Activated naive CD8-positive, alpha-beta T cell treated with anti-CD3 and anti-CD28 coated beads, Interleukin-2, amount 50 U/mL, for 16 hours (primary cell): ENCODE data around the gene UBE3C.
"Not testable (repeated sequence)": the region's sequence is repeated elsewhere in the genome, so short reads cannot be mapped to it uniquely, and the experiment has no call there.

Experiments
- DNase-seq: peaks from one replicate; pipeline ENCODE4 v3.0.0-alpha.2; 2020; ENCODE audit warnings: low read depth, low spot score

UBE3C gene

DNA sequence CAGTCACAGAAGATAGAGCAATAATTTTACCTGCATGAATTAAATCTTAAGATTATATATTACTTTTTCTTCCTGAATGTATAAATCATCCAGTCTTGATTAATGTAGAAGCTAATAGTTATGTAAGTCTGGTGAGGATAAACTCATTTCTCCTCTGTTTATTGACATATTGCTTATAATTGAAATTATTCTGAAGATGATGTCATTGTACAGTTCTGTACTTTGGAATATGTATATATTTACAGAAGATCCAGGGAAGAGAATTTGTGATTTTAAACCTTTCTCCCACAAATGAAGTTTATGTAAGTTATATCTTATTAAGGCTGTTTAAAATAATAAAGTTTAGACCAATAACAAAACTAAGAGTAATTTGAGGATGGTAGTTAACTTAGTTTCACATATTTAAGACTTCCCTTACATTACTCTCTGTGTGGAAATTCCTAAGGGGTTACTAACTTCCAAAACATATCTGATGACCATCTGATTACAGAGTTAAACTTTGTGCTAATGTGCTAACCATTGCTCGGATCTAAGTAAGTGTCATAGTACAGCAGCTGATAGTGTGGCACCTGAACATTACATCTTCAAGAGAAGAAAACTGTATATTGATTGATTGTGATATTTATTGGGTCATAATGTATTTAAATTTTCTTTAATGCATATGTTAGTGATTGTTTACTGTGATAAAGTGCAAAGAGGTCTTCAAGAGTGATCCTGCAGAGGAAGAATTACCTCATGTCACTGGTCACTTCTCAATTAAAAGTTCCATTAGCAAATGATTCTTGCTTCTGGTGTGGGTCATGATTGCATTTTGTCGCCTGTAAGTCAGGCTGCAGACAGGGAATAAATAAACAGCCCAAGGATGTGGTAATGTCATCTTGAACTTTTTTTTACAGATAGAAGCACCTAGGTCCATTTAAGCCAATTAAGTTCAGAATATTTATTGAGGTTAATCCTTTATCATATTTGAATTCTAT lies 96.9 kb downstream of the UBE3C start:
- DNase-seq, result no peak

- DNase-seq, result no peak
These were observed 99.4 kb downstream of the UBE3C start for GRCh38 chr7:157238087-157238486.

GRCh38 chr7:157239571-157240270 lies 101.0 kb downstream of the UBE3C start:
- no peak for DNase-seq

DNA sequence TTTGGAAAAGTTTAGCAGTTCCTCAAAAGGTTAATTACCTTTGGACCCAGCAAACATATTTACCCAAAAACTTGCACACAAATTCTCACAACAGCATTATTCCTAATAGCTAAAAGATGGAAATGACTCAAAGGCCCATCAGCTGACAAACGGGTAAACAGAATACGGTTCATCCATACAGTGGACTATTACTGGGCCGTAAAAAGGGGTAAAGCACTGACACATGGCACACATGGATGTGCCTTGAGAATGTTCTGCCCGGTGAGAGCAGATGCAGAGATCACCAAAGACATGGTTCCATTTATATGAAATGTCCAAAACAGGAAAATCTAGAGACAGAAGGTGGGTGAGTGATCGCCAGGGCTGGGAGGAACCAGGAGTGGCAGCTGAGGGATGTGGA lies 102.9 kb downstream of the UBE3C start:
- DNase-seq, result no peak

GRCh38 chr7:157244516-157245294 lies 106.0 kb downstream of the UBE3C start:
- DNase-seq, result no peak

DNA sequence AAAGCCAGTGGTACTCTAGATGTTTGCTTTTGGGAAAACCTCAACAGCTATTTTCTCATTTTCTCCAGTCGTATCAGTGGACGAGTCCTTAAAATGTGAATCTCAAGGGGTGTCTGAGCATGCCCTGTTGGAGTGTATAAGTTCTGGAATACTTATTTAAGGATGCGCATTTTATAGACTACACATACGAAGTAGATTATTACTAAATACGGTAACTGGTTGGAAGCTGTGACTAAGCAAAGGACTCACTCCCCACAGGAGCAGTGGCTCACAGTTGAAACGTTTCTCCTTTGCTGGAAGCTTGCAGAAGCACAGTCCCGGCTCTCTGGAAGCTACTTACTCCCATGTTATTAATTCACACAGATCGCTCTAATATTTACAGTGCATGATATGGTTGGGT lies 107.3 kb downstream of the UBE3C start:
- no peak for DNase-seq

- DNase-seq, result no peak
These were observed 109.9 kb downstream of the UBE3C start for GRCh38 chr7:157248659-157249058.

DNA sequence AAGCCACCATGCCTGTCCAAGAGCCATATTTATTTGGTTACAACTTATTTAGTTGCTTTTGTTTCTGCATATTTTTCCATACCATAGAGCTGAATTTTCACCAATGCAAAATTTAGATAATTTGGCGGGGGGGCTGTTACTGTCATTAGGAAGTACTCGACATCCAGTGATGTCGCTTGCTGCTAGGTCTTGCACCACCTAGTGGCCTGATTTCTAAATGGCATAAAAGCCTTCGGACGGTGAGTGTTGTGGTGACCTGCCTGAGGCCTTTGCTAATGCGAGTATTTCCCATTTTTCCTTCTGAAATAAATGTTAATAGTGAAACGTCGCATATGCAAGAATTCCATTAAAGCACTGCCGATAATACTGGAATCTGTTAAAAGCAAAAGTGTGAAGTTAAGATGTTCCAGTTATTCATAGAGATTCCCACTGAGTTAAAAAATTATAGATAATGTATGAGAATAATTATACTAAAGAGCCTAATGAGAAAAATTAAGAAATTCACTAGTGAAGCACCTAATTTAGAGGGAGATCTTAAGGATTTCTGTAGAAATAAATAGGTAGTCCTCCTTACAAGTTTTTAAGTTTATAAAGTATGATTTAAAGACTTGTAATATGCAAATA lies 112.0 kb downstream of the UBE3C start:
- DNase-seq, result peak; percentile 12

GRCh38 chr7:157251817-157252216 lies 113.1 kb downstream of the UBE3C start:
- not testable (repeated sequence) for DNase-seq

- no peak for DNase-seq
These were observed 115.1 kb downstream of the UBE3C start for GRCh38 chr7:157253850-157254249.

DNA sequence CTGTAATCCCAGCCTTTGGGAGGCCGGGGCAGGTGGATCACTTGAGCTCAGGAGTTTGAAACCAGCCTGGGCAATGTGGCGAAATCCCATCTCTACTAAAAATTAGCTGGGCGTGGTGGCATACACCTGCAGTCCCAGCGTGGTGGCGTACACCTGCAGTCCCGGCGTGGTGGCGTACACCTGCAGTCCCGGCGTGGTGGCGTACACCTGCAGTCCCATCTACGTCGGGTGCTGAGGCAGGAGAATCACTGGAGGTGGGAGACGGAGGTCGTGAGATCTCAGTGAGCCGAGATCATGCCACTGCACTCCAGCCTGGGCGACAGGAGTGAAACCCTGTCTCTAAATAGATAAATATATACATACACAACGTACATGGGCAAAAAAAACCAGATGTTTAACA lies 116.1 kb downstream of the UBE3C start:
- DNase-seq, result not testable (repeated sequence)

- DNase-seq, result no peak
These were observed 116.5 kb downstream of the UBE3C start for GRCh38 chr7:157255201-157255606.

DNA sequence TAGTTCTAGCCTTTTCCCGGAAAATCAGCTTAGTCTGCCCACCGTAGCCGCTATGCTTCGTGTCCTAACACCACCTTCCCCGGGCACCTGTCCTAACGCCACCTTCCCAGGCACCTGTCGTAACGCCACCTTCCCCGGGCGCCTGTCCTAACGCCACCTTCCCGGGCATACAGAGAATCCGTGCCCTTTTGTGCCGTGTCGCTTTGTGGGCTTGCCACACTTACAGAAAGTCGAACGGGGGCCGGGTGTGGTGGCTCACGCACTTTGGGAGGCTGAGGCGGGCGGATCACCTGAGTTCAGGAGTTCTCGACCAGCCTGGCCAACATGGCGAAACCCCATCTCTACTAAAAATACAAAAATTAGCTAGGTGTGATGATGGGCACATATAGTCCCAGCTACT lies 124.4 kb downstream of the UBE3C start:
- no peak for DNase-seq

GRCh38 chr7:157265051-157265450 lies 126.3 kb downstream of the UBE3C start:
- DNase-seq, result no peak

GRCh38 chr7:157266272-157266671 lies 127.5 kb downstream of the UBE3C start:
- no peak for DNase-seq

- DNase-seq, result no peak
These were observed 128.8 kb downstream of the UBE3C start for GRCh38 chr7:157267516-157267915.

DNA sequence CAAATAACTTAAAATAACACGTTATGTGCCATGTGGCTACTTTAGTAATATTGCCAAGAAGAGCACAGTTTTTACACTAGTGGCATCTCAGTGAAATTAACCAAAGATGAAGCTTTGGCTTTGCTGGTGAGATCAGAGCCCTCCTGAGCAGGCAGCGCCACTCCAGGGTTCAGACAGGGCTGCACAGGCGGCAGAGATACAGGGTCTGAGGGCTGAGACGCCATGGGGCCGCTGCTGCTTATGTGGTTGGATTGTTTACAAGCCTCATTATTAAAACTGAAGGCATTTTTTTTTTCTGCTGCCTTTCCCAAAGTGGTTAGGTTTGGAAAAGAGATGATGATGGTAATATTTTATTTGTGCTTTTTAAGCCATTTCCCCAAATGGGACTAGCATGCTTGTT lies 129.2 kb downstream of the UBE3C start:
- no peak for DNase-seq

DNA sequence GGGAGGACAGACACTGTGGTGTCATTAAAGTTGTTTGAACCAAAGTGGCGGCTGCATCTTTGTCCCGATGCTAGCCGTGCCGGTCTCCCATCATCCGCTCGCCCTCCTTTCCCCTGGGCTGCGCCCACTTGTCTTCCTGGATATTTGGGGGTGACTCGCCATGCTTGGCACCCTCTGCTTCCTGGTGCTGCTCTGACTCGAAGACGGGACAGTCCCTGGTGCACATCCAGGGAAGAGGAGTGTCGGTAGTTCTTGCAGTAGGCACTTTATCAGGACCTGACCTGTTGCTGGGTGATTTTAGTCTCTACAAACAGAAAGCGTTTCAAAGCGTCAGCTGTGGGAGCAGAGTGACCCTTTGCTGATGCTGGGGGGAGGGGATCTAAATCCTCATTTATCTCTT lies 129.8 kb downstream of the UBE3C start:
- no peak for DNase-seq

DNA sequence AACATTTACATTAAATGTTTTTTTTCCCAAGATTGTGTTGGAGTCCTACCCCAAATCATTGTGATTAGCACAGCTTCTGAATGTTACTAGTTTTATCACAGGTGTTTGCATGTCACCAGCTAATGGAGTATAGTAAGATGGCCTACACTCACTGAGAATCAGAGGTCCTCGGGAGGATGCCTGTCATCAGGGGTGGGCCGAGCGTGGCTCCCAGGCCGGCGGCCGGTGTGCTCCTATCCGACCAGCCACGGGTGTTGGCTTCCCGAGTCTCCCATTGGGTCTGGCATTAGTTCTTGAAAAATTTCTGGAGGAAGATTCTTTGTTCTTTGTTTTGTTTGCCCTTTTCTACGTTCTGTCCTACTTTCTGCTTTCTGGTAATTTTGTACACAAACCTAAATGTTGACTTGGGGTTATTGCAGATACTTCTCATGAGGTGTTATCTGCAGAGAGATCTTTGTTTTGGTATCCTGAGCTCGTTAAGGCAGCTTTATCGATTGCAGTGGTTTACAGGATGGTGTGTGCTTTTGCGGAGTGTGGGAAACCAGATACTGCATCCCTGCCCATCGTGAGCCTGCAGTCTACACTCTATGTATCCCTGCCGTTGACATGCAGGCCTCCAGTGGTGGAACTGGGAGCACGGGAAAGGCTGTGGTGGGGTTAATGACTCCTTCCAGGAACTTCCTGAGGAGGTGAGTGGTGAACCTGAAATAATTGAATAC lies 130.8 kb downstream of the UBE3C start:
- DNase-seq, result no peak

- DNase-seq, result no peak
These were observed 131.3 kb downstream of the UBE3C start for GRCh38 chr7:157270060-157270444.
